Epithelial cell of esophagus (primary cell): ENCODE results near the gene CYFIP1.

ENCODE experiments used
- DNase-seq: peaks from one replicate; pipeline ENCODE4 v3.0.0; 2010; ENCODE audit warnings: low read depth
- H3K4me3 ChIP-seq: 2 replicates; pipeline ENCODE4 v1.5.1; 2011; ENCODE audit warnings: mild to moderate bottlenecking, low read length, control low read depth
- TF ChIP-seq, protein P1 (sequence below): IDR thresholded peaks from 2 replicates; pipeline ENCODE4 v1.5.1; 2011; ENCODE audit warnings: low read depth, mild to moderate bottlenecking, low read length, control low read depth, inconsistent platforms; ENCODE audit not compliant: insufficient read depth; ENCODE audit errors: missing control alignments

Gene CYFIP1

DNA sequence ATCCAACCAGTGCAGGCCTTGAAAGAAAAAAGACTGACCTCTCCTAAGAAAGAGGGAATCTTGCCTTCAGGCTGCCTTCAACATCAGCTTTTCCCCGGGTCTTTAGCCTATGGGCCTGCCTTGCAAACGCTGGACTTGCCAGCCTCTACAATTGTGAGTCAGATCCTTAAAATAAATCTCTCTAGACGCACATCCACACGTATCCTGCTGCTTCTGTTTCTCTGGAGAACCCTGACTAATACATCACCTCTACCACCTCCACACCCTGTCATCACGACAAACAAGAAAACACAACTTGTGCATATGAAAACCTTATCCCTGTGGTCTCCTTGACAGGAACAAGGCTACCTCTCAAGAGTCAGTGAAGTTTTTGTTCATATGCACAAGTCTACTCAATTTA lies 11.8 kb downstream of the CYFIP1 start:
- H3K4me3 ChIP-seq: no peak overlapping the region
- DNase-seq: peak; percentile 89
- TF ChIP-seq, protein P1, sequence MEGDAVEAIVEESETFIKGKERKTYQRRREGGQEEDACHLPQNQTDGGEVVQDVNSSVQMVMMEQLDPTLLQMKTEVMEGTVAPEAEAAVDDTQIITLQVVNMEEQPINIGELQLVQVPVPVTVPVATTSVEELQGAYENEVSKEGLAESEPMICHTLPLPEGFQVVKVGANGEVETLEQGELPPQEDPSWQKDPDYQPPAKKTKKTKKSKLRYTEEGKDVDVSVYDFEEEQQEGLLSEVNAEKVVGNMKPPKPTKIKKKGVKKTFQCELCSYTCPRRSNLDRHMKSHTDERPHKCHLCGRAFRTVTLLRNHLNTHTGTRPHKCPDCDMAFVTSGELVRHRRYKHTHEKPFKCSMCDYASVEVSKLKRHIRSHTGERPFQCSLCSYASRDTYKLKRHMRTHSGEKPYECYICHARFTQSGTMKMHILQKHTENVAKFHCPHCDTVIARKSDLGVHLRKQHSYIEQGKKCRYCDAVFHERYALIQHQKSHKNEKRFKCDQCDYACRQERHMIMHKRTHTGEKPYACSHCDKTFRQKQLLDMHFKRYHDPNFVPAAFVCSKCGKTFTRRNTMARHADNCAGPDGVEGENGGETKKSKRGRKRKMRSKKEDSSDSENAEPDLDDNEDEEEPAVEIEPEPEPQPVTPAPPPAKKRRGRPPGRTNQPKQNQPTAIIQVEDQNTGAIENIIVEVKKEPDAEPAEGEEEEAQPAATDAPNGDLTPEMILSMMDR: no peak

DNA sequence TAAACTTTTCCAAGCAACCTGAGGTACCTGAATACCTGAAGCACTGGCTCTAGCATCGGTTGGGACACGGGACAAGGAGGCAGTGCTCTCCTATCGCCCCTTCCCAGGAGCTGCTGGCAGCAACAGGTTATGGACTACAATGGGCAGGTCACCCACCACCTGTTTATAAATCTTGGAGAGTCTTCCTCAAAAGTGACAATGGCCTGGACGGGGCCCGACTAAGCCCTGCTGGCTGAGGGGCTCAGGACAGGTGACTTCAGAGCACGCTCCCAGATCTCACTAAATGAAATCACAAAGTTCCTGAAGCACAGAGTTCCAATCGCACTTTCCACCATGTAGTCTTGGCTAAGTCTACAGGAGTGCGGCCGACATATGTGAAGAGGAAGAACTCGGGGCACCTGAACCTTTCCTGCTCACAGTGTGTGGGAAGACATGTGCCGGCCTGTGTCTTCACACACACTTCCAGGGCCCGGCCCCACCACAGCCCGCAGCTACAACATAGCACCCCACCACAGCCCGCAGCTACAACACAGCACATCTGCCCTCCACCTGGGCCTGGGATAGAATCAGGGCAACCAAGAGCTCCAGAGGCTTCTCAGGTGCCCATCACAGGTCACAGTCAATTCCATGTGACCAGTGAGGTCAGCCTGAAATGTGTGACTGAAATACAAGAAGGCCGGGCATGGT lies 12.9 kb downstream of the CYFIP1 start:
- DNase-seq: no peak
- H3K4me3 ChIP-seq: no peak overlapping the region
- TF ChIP-seq, protein P1: no peak

DNA sequence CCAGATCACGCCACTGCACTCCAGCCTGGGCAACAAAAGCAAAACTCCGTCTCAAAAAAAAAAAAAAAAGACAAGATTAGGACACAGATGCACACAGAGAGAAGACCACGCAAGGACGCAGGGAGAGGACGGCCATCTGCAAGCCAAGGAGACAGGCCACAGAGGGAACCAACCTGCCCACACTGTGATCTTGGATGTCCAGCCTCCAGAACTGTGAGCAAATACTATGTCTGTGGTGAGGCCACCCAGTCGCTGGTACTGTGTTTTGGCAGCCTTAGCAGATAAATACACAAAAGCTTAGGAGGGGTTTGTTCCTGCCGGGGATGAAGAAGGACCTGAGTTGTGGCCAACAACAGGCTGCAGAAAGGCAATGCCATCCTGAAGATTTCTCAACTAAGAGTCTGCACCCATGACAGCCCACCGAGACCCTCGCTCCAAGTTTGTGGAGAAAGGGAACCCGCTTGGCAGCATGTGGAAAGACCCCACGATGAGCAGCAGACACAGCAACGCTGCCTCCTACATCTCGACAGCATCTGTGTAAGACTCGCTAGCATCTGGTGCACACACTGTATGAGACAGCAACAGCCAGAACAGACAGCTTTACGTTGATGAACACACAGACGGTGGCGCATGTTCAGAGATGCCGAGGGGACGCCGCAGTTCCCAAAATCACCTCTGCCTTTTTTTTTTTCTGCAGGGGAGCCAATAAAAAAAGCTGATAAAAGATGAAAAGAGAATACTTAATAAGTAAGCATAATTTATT lies 13.7 kb downstream of the CYFIP1 start:
- H3K4me3 ChIP-seq: no peak overlapping the region
- TF ChIP-seq, protein P1: no peak
- DNase-seq: no peak

DNA sequence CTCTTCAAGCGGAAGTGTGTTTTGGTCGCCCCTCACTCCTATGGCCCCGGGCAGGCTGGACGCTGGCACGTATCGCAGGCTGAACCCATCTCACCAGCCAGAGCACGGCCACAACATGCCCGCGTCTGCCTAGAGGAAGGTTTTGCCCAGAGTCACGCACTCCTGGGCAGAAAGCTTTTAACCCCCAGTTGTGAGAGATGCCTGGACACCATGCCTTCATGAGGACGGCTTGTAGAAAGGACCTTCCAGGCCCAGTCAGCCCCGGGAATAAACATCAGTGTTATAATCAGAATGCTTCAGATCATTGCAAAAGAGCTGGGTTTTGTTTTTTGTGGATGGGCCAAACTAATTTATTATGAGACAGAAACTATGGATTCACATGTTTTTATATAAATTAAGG lies 16.5 kb downstream of the CYFIP1 start:
- H3K4me3 ChIP-seq: no peak overlapping the region
- DNase-seq: peak; percentile 46
- TF ChIP-seq, protein P1: no peak

DNA sequence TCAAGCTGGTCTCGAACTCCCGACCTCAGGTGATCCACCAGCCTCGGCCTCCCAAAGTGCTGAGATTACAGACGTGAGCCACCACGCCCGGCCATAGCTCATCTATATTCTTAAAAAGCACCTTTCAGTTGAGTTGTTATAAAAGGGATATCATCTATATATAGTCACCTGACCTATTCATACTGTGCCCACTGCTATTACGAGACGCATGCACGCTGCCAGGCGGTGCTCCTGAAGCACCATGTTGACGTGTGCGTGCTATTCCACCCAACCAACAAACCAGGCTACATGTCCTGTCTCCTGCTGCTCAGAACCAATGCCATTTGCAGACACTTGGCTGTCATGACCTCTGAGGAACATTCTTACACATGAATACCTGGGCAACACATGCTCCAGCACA lies 17.6 kb downstream of the CYFIP1 start:
- no peak overlapping the region for H3K4me3 ChIP-seq
- TF ChIP-seq, protein P1: no peak
- no peak for DNase-seq

DNA sequence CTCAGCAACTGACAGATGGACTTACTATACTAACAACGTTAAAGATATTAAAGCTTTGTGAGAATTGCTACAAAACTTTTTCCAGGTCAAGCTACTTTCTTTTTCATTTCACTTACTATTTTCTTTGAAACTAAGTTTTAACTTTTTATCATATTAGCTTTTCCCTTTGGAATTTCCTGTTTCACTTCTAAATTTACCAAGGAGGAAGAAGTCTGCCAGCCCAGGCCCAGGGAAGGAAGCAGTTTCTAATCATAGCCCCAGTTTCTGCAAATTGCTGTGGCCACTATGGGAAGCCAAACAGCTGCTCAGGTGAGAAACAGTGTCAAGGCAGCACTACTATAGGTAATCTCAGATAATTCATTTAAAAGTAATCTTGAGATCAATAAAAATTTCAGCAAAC lies 18.4 kb downstream of the CYFIP1 start:
- TF ChIP-seq, protein P1: no peak
- H3K4me3 ChIP-seq: no peak overlapping the region
- DNase-seq: no peak
